ENCODE data around the gene ANKRD7.
A peak's percentile ranks its signal among the peaks of the same experiment; 100 is the strongest.

Gene ANKRD7, protein sequence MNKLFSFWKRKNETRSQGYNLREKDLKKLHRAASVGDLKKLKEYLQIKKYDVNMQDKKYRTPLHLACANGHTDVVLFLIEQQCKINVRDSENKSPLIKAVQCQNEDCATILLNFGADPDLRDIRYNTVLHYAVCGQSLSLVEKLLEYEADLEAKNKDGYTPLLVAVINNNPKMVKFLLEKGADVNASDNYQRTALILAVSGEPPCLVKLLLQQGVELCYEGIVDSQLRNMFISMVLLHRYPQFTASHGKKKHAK

DNA sequence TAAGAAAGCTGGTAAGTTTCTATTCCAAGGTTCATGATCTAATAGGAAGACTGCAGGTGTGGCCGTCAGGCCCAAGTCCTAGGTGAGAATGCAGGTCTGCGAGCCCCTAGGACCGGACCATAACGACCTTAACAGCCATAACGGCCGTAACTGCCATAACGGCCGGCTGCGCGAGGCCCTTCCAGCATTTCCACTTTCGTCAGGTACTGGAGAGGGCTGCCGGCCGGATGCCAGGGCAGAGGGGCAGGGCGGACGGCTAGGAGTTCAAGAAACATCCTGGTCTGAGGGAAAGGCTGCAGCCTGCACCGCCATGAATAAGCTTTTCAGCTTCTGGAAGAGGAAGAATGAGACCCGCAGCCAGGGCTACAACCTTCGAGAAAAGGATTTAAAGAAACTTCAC lies at the start of gene ANKRD7:
Gene ANKRD7 (plus strand): TSS at position 184 of the 400 bp plus-strand sequence. CDS start 127 bp downstream, at position 311.
- DNase-seq: no peak

DNA sequence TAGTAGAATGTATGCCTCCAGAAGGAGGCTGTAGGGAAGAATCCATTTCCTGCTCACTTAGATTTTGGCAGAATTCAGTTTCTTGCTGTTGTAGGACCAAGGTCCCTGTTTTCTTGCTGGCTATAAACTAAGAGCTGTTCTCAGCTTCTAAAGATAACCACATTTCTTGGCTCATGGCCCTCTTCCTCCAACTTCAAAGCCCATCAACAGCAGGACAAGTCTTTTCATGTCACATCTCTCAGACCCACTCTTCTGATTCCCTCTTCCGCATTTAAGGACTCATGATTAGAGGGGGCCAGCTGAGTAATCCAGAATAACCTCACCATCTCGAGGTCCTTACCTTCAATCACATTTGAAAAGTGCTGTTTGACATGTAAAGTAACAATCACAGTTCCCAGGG lies 48.8 kb upstream of the ANKRD7 start:
- no peak for DNase-seq

DNA sequence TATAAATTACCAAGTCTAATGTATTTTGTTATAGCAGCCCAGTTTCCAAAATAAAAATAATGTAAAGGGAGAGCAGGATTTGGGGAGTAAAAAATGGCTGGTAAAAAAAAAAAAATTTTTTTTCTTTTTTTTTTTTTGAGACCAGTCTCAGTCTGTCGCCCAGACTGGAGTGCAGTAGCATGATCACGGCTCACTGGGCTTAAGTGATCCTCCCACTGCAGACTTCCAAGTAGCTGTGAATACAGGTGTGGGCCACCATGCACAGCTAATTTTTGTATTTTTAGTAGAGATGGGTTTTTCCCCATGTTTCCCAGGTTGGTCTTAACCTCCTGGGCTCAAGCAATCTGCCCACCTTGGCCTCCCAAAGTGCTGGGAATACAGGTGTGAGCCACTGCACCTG lies 45.3 kb upstream of the ANKRD7 start:
- DNase-seq: no peak

DNA sequence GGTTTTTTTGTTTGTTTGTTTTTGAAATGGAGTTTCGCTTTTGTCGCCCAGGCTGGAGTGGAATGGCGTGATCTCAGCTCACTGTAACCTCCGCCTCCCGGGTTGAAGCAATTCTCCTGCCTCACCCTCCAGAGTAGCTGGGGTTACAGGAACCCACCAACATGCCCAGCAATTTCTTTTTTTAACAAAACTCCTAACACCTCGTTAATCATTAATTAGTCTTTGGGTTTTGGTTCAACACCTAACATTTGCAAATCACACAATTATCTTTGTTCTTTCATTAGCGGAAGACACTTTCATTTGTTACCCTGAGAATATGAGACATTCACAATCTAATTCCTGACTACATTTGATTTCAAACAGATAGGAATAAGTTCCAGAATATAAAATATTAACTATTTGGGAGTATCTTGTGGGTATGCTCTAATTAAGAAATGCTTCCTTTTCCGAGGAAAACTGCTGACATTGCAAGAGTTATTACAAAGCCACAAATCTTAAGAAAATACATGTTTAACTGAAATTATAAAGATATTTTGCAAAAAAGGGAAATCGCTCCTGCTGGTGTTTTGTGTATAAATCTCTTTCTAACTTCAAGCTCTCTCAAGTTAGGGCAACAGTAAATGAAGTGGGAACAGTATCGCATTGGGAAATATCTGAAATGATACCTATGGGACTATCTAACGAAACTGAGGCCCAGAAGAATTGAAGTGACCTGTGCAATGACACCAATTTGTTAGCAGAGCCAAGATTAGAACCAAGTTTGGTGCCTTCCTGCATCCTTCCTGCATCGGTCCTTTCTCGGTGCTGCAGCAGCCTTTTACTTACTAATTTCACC lies 41.7 kb upstream of the ANKRD7 start:
- DNase-seq: no peak

DNA sequence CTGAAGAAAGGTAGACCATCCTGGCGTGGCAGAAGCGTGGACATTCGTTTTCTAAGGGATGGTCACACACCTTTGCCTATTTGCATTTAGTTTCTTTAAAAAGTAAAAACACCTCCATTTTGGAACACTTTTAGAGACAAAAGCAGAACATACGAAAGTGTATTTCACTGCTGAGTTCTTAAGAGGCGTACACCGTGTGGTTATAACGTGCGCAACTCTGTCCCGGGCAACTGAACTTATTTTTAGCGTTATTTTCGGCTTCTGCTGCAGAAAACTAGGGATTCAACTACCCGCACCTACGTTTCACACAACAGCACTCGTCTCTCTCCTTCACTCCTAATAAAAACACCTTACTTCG lies 41.1 kb upstream of the ANKRD7 start:
- DNase-seq: no peak

- peak; percentile 97 for DNase-seq
Measured at GRCh38 chr7:118183786-118184564, 40.5 kb upstream of the ANKRD7 start, which contains the start of gene LSM8. Gene LSM8, plus strand, starts transcription at chr7:118184164. Its CDS starts 60 bp downstream, at chr7:118184224.

DNA sequence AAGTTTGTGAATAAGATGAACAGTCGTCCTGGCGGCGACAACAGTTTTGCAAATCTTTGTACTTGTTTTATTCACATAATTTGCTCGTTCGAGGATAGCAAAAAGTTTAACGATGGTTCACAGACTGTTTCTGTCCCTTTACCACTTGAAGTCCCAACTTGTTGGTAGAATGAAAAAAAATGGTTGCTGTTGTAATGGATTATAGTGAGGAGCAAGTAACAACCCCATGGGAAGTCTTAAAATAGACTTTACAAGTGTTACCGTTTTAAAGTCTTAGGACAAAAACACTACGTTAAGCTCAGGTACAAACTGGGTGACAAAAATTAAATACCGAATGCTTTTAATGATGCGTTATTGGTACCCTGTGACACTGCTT lies 40.0 kb upstream of the ANKRD7 start:
- DNase-seq: no peak

DNA sequence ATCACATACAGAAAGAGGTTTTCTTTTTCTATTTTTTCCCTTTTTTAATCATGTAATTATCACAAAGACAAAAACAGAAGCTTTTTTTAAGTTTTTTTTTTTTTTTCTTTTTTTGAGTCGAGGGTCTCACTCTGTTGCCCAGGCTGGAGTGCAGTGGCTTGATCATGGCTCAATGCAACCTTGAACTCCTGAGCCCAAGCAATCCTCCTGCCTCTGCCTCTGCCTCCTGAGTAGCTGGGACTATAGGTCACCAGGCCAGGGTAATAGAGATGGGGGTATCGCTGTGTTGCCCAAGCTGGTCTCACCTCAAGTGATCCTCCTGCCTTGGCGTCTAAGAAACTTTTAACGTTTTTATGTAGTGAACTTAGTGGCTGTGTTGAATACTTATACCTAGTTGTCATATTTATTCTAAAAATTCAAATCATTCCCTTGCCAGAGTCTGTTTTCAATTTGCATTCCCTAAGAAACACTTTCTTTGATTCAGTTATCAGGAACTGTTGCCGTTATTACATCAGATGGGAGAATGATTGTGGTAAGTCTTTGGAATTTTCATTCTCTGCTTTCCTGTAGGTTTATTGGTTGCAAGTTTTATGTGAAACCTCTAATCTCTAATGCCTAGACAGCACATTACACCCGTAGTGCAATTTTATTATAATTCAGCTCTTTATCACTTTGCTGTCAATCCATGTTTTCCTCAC lies 39.2 kb upstream of the ANKRD7 start:
- no peak for DNase-seq

DNA sequence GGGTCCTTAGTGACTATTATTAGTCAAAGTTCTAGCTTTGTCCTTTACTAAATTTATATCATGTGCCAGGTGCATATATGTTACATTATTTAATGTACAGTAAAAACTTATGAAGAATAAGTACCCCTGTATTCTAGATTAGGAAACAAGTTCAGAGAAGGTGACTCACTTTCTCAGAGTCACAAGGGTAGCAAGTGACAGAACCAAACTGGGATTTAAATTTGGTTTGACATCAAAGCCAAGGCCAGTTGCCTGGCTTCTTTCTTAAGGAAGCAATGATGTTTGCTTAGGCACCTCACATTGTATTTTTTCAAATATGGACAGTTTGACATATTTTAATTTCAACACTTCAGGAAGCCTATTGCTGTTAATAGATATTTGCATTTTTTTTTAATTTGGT lies 38.0 kb upstream of the ANKRD7 start:
- DNase-seq: no peak

GRCh38 chr7:118194571-118194970 lies 29.9 kb upstream of the ANKRD7 start:
- DNase-seq: no peak

DNA sequence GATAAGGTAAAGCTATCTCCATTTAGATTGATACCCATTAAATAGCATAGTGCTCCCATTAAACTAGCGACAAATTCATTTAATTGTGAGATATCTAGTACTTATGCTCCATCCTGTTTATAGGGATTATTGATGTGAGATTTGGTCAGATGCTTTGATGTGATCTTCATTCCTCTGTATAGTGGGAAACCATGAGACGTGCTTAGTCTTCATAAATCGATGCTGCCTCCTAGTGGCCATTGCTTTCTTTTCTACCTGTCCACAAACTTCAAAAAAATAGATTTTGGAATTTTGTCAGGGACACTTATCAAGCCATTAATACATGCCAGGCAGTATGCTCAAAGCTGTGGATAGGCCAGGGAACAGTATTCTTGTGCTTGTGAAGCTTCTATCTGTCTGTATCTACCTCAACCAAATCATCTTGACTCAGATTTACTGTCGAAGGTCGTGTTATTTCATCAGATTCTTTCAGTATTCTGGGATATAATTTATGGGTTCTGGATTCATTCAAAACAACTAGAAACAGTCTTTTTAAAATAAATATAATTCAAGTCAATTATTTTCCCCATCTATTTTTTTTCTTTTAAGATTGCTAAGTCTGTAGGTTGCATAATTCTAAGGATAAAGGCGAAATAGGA lies 28.5 kb upstream of the ANKRD7 start:
- DNase-seq: peak; percentile 24

DNA sequence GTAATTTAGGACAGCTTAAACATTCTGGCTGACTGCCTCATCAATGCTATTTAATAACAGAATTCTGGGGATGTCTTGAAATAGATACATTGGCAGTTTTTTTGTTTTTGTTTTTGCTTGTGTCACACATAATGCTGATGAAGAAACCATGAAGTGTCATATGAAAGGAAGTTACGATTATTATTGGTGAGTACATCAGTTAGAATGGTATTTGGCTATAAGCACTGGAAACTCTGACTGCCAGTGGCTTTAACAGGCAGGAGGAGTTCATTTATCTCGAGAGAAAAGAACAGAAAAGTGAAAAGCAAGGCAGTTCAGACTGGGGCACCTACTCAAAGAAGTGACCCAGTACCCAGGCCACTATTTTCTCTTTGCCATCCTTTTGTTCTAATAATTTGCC lies 22.4 kb upstream of the ANKRD7 start:
- DNase-seq: no peak

- peak; percentile 16 for DNase-seq
Measured at GRCh38 chr7:118214051-118214832, 10.3 kb upstream of the ANKRD7 start.

DNA sequence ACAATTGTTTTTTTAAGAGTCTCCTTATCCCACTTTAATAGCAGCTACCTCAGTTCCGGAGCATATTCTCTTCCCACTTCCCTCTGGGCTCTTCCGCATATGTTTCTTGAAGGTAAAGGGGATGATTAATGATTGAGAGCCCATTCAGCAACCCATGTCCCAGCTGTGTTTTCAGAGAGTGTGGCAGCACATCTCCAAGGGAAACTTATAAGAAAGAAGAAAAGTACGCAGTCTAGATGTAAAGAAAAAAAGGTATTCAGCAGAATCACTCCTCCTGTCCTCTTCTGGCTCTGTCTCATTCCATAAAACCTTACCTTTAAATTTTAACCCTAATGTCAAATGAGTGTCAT lies 9.7 kb upstream of the ANKRD7 start:
- DNase-seq: no peak

GRCh38 chr7:118217210-118217619 lies 7.3 kb upstream of the ANKRD7 start:
- no peak for DNase-seq

GRCh38 chr7:118218413-118219156 lies 5.9 kb upstream of the ANKRD7 start:
- no peak for DNase-seq

DNA sequence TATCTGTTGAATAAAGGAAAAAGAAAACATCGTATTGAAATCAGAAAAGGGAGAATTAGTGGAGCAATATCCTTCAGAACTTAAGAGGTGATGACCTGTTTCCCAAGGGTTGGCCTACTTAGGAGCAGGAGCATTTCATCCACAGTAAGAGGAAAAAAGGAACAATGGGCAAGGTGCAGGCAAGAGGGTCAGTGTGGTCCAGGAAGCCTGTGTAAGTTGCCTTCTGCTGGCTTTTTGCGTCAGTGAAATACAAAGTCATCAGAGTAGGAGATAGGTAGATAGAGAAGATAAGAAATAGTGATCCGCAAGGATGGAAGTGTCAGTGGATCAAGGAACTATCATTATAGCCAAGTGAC lies 5.4 kb upstream of the ANKRD7 start:
- DNase-seq: no peak

DNA sequence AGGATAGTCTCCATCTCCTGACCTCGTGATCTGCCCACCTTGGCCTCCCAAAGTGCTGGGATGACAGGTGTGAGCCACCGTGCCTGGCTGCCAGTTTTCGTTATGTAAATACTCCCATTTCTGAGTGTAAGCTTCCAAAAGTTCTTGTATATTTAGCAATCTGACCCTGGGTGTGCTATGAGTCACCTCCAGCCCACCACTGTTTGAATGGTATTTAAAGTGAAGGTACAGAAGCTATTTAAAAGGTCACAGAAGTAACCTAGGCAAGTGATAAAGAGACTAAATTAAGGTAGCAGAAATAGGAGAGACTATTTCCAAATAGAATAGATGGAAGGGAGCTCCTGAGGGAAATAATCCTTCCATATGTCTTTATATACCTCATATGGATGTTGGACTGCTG lies 3.9 kb upstream of the ANKRD7 start:
- no peak for DNase-seq

- DNase-seq: no peak
Measured at GRCh38 chr7:118222591-118222990, 1.9 kb upstream of the ANKRD7 start.

DNA sequence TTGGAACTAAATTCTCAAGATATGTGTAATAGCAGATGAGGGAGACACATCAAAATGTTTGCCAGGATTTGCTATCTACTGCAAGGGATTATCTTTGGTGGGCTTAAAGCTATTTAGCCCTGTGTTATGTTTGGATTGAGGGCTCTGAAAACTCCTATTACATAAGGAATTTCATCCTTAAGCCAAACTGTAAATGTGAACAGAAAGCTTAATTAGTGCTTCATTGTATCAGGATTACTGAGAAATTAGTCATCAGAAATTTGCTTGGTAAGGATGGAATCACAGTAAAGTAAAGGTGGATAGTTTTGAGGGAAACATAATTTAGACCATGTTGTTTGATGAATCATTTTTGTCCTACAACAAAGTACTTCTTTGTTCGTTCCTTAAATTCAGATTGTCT lies 8.3 kb downstream of the ANKRD7 start:
- DNase-seq: no peak

GRCh38 chr7:118233799-118234198 lies 9.3 kb downstream of the ANKRD7 start:
- no peak for DNase-seq

Measured in NCI-H2107 (cell line).